ENCODE data around the gene CCL3.
"Not testable (repeated sequence)": the region's sequence is repeated elsewhere in the genome, so short reads cannot be mapped to it uniquely, and the experiment has no call there.

CCL3 gene

DNA sequence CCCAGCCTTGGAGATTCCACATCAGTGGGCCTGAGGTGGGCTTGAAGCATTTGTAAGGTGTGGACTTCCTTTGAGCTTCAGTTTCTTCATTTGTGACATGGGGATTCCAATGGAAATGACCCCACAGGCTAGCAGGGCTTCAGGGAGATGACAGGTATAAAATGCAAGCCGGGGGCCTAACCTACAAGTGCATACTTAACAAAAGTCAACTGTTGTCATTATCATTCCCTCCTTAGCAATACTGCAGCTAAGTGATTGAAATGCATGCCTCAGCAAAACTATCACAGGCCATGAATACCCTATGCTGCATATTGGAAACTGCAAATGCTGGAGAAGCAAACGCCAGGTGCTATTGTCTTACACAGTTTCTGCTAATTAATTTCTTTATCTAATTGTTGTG, 33.5 kb upstream of the CCL3 start:
- Mint-ChIP-seq H3K27me3 (no peaks in the 10 kb centered on the region), H3K36me3 (no peaks in the 10 kb centered on the region), H3K4me1 (ENCODE audit: low read depth) (no peaks in the 10 kb centered on the region), H3K4me3 (no peak overlapping the region), H3K27ac (no peak overlapping the region), H3K9me3 (ENCODE audit: low read depth) (peaks cover 3% of the 10 kb centered on the region)

DNA sequence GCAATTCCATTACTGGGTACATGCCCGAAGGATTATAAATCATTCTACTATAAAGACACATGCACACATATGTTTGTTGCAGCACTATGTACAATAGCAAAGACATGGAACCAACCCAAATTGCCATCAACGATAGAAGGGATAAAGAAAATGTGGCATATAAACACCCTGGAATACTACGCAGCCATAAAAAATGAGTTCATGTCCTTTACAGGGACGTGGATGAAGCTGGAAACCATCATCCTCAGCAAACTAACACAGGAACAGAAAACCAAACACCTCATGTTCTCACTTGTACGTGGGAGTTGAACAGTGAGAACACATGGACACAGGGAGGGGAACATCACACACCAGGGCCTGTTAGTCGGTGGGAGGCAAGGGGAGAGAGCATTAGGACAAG, 31.2 kb upstream of the CCL3 start:
- H3K4me3 Mint-ChIP-seq; H3K27me3 Mint-ChIP-seq; H3K9me3 Mint-ChIP-seq (ENCODE audit: low read depth); H3K36me3 Mint-ChIP-seq; H3K27ac Mint-ChIP-seq; H3K4me1 Mint-ChIP-seq (ENCODE audit: low read depth): not testable (repeated sequence)

DNA sequence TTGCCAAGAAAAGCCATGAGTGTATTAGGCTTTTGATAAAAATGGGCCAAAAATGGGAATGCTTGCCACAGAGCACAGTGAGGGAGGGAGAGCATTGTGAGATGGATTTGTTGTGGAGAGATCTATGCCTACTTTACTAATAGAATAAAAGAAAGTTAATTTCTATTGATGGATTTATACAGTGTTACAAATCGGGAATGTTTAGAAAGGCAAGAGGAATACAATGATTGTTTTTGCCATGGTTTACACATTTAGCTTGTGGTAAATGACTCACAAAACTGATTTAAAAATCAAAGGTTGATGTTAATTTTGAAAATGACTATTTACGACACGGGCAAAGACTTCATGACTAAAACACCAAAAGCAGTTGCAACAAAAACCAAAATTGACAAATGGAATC, 30.3 kb upstream of the CCL3 start:
- no peaks in the 10 kb centered on the region for H3K27me3 Mint-ChIP-seq
- H3K27ac Mint-ChIP-seq: no peak overlapping the region
- peaks cover 2% of the 10 kb centered on the region for H3K4me1 Mint-ChIP-seq (ENCODE audit: low read depth)
- H3K9me3 Mint-ChIP-seq (ENCODE audit: low read depth): no peaks in the 10 kb centered on the region
- no peak overlapping the region for H3K4me3 Mint-ChIP-seq
- no peaks in the 10 kb centered on the region for H3K36me3 Mint-ChIP-seq

DNA sequence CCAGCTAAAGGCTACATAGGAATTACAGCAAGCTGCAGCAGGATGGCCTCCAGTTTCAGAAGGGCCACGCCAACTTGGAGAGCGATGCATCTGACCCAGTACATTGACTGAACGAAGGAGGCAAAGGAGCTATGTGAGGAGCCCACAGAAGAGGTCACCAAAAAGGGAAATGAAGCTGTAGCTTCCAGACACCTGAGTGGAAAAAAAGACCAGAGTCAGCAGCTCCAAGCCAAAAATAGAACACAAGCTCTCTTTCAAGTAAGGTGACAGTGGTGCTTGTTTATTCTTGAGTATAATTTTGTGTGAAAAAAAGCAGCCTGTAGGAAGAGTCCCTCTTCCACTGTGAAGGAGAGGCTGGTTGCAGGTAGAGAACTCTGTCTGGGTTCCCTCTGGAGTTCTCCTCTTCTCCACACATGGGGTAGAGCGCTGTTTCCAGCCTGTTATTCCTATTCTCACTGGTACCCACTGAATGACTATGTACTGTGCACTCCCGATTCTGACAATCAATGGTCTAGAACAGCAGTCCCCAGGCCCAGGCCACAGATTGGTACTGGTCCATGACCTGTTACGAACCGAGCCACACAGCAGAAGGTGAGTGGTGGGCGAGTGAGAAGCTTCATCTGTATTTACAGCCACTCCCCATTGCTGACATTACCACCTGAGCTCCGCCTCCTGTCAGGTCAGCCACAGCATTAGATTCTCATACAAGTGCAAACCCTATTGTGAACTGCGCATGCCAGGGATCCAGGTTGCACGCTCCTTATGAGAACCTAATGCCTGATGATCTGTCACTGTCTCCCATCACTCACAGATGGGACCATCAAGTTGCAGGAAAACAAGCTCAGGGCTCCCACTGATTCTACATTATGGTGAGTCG, 28.8 kb upstream of the CCL3 start:
- no peaks in the 10 kb centered on the region for H3K36me3 Mint-ChIP-seq
- H3K27me3 Mint-ChIP-seq: no peaks in the 10 kb centered on the region
- no peaks in the 10 kb centered on the region for H3K9me3 Mint-ChIP-seq (ENCODE audit: low read depth)
- no peak overlapping the region for H3K4me3 Mint-ChIP-seq
- H3K27ac Mint-ChIP-seq: peak overlapping the region; percentile 36
- H3K4me1 Mint-ChIP-seq (ENCODE audit: low read depth): peaks cover 2% of the 10 kb centered on the region

DNA sequence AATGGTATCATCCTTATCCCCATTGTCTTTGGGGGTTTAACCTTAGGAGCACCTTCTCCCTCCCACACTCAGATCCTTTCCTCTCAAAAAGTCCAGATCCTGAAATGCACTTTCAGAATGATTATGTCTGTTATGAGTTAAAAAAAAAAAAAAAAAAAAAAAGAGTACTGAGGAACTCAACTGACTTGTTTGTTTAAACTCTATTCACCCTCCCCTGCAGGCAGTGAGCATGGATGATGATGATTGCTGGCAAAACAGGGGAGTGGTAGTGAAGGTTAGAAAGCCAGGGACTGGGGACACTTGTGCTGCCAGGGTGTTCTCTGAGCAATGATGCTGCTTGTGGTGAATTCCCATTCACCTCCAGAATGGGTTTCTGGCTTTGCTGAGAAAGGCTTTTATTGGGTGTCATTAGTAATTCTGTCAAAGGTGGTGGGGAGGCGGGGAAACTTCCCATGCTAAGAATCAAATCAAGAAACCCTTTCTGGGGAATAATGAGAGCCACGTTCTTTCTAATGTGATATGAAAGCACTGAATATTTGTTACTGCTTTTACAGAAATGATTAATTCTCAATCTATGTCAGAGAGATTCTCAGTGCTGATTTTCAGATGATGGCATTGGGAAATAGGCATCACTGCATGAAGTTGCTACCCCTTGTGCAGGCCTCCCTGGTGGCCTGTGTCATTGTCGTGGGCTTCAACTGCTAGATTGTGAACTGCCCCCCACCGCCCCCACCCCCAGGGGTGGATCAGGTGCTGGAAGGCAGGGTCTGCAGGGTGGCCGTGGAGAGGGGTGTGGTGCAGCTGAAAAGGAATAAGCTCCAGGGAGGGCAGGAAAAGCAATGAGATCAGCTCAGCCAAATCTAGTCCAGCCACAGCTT, 27.8 kb upstream of the CCL3 start:
- Mint-ChIP-seq H3K36me3 (no peaks in the 10 kb centered on the region), H3K27ac (peak overlapping the region; percentile 36), H3K4me1 (ENCODE audit: low read depth) (peaks cover 2% of the 10 kb centered on the region), H3K9me3 (ENCODE audit: low read depth) (no peaks in the 10 kb centered on the region), H3K4me3 (no peak overlapping the region), H3K27me3 (no peaks in the 10 kb centered on the region)

DNA sequence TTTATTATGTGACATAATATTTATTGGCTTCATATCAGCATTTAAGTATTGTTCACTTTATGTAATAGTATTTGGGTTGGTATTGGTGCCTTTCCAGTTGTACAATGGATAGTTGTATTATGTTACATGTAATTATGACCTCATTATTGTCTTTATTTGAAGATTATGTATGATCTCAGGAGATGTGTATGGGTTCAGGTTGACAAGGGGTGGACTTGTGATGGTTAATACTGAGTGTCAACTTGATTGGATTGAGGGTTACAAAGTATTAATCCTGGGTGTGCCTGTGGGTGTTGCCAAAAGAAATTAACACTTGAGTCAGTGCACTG, 25.7 kb upstream of the CCL3 start:
- H3K4me3 Mint-ChIP-seq; H3K9me3 Mint-ChIP-seq (ENCODE audit: low read depth); H3K4me1 Mint-ChIP-seq (ENCODE audit: low read depth); H3K27me3 Mint-ChIP-seq; H3K36me3 Mint-ChIP-seq; H3K27ac Mint-ChIP-seq: not testable (repeated sequence)

DNA sequence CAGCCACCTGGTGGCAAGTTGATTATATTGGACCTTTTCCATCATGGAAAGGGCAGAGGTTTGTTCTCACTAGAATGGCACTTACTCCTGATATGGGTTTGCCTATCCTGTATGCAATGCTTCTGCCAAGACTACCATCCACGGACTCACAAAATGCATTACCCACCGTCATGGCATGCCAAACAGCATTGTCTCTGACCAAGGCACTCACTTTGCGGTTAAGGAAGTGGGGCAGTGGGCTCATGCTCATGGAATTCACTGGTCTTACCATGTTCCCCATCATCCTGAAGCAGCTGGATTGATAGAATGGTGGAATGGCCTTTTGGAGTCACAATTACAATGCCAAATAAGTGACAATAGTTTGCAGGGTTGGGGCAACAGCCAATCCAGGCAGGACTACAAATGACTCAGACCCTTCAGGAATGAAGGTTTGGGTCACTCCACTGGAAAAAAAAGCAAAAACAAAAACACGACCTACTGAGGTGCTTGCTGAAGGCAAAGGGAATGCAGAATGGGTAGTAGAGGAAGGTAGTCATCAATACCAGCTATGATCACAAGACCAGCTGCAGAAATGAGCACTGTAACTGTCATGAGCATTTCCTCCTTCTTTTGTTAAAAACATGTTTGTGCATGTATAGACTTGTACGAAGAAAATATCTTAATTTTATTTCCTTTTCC, 25.2 kb upstream of the CCL3 start:
- not testable (repeated sequence) for H3K4me3 Mint-ChIP-seq; H3K36me3 Mint-ChIP-seq; H3K9me3 Mint-ChIP-seq (ENCODE audit: low read depth); H3K4me1 Mint-ChIP-seq (ENCODE audit: low read depth); H3K27me3 Mint-ChIP-seq; H3K27ac Mint-ChIP-seq

DNA sequence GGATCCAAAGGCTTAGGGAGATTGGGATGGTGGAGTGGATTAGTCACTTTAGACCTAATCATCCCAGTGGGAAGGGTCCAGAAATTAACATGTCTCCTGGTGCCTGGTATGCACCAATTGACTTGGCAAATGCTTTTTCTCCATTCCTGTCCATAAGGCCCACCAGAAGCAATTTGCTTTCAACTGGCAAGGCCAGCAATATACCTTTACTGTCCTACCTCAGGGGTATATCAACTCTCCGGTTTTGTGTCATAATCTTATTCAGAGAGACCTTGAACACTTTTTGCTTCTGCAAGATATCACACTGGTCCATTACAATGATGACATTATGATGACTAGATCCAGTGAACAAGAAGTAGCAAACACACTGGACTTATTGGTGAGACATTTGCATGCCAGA, 23.2 kb upstream of the CCL3 start:
- not testable (repeated sequence) for H3K4me3 Mint-ChIP-seq; H3K27ac Mint-ChIP-seq; H3K9me3 Mint-ChIP-seq (ENCODE audit: low read depth); H3K36me3 Mint-ChIP-seq; H3K27me3 Mint-ChIP-seq; H3K4me1 Mint-ChIP-seq (ENCODE audit: low read depth)

DNA sequence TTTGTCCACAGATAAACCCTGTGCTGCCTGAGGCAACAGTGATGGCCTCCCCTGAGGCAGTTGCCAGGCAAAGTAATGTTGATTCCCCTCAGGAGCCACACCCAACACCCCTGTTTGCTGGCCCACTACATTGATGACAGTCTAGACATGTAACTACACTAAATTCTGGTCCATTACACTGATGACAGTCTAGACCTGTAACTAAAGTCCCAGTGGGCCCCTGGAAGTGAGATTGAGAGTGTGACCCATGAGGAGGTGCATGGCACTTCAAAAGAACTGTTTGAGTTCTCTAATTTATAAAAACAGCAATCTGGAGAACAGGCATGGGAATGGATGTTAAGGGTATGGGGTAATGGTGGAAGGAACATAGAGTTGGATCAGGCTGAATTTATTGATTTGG, 22.6 kb upstream of the CCL3 start:
- H3K4me1 Mint-ChIP-seq (ENCODE audit: low read depth): peaks cover 2% of the 10 kb centered on the region
- no peaks in the 10 kb centered on the region for H3K27me3 Mint-ChIP-seq
- no peak overlapping the region for H3K4me3 Mint-ChIP-seq
- no peak overlapping the region for H3K27ac Mint-ChIP-seq
- H3K9me3 Mint-ChIP-seq (ENCODE audit: low read depth): no peaks in the 10 kb centered on the region
- no peaks in the 10 kb centered on the region for H3K36me3 Mint-ChIP-seq

DNA sequence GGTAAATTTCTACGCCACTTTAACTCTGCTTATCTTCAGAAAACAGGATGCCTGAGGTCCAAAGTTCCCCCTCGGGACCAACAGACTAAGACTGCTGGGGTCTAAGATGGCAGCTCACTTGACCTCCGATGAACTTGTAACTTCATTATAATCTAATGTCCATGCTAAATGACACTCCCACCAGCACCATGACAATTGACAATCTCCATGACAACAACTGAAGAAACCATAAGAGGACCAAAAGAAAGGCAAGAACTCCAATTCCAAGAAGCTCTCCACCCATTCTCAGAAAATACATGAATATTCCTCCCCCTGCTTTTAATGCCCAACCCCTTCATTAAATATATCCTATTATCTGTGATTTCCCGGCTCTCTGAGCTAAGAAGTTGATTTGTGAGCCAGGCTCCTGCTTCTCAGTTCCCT, 21.1 kb upstream of the CCL3 start:
- Mint-ChIP-seq H3K27me3 (no peaks in the 10 kb centered on the region), H3K9me3 (ENCODE audit: low read depth) (no peaks in the 10 kb centered on the region), H3K4me3 (no peak overlapping the region), H3K27ac (no peak overlapping the region), H3K4me1 (ENCODE audit: low read depth) (no peaks in the 10 kb centered on the region), H3K36me3 (no peaks in the 10 kb centered on the region)

DNA sequence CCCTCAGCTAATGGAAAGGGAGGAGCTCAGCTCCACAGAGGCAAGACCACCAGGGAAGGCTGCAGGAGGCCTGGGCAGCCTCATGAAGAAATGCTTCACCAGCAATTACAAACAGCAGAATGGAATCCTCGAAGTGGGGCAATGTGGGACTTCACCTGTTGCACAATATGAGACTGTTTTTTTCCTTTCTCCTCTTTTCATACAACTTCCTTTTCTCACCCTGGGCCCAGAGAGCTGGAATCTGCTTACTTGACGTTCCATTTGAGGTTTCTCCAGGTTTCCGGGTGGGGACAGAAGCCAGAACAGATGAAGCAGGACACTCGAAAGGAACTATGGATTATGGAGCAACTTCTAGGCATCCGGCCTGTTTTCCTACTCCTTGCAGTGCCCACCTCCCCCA, 18.3 kb upstream of the CCL3 start:
- H3K27ac Mint-ChIP-seq; H3K4me3 Mint-ChIP-seq; H3K9me3 Mint-ChIP-seq (ENCODE audit: low read depth); H3K36me3 Mint-ChIP-seq; H3K4me1 Mint-ChIP-seq (ENCODE audit: low read depth); H3K27me3 Mint-ChIP-seq: not testable (repeated sequence)

DNA sequence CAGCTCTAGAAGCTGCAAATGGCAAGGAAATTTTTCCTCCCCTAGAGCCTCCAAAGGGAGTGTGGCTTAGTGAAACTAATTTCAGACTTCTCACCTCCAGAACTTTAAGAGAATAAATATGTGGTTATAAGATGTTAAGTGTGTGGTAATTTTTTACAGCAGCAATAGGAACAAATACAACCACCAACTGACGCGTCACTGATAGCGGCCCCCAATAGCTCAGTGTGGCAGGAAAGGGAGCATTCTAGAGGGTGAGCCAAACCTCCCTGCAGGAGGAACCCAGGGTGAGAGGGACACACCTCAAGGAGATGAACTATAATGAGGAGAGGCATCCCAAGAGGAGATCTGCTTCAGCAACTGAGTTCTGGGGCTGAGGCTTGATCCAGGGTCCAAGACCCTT, 17.7 kb upstream of the CCL3 start:
- no peaks in the 10 kb centered on the region for H3K4me1 Mint-ChIP-seq (ENCODE audit: low read depth)
- H3K36me3 Mint-ChIP-seq: no peaks in the 10 kb centered on the region
- peaks cover 10% of the 10 kb centered on the region for H3K27me3 Mint-ChIP-seq
- H3K9me3 Mint-ChIP-seq (ENCODE audit: low read depth): no peaks in the 10 kb centered on the region
- H3K27ac Mint-ChIP-seq: no peak overlapping the region
- H3K4me3 Mint-ChIP-seq: no peak overlapping the region

DNA sequence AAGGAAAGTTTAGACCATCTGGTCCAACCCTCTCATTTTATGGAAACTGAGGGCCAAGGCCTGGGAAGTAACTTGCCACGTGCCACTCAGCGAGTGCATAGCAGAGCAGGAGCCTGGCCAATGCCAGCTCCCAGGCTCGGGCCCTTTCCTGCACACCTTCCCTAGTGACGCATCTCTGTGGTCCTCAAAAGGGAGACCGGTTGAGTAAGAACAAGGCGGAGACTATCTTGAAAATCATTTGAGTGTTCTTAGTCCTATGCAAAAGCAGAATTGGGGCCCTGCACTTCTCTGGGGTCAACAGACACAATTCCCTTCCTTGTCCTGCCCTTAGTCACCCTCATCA, 16.5 kb upstream of the CCL3 start:
- Mint-ChIP-seq H3K27me3 (peaks cover 10% of the 10 kb centered on the region), H3K4me3 (no peak overlapping the region), H3K36me3 (no peaks in the 10 kb centered on the region), H3K9me3 (ENCODE audit: low read depth) (no peaks in the 10 kb centered on the region), H3K27ac (no peak overlapping the region), H3K4me1 (ENCODE audit: low read depth) (no peaks in the 10 kb centered on the region)

DNA sequence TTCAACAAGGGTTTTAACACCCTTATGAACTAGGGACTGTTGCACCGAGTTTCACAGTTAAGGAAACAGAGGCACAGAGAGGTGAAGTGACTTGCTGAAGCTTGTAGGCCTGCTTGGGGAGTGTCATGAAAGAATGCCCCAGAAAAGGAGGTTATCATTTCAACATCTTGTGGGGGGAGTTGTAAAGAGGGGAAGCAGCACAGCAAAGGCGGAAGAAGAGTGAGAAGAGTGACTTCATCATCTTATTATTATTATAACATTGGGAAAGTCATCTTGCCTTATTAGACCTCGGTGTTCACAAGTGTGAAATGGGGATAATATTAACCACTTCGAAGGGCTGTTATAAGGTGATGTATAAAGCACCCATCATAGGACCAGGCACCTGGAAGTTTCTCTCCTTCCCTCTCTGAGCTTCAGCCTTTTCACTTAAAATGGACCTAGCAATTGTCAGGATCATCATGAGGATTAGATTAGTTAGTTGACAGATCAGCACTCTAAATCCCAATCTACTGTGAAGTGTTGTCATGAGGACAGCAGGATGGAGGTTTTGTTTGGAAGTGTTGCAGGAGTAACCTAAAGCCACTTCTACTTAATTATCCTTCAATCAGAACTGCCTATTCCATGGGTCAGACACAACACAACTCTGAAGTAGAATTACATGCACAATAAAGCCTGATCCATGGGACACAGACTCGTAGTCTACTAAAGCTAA, 16.0 kb upstream of the CCL3 start:
- Mint-ChIP-seq H3K9me3 (ENCODE audit: low read depth) (no peaks in the 10 kb centered on the region), H3K27me3 (peaks cover 10% of the 10 kb centered on the region), H3K27ac (no peak overlapping the region), H3K36me3 (no peaks in the 10 kb centered on the region), H3K4me1 (ENCODE audit: low read depth) (no peaks in the 10 kb centered on the region), H3K4me3 (no peak overlapping the region)

DNA sequence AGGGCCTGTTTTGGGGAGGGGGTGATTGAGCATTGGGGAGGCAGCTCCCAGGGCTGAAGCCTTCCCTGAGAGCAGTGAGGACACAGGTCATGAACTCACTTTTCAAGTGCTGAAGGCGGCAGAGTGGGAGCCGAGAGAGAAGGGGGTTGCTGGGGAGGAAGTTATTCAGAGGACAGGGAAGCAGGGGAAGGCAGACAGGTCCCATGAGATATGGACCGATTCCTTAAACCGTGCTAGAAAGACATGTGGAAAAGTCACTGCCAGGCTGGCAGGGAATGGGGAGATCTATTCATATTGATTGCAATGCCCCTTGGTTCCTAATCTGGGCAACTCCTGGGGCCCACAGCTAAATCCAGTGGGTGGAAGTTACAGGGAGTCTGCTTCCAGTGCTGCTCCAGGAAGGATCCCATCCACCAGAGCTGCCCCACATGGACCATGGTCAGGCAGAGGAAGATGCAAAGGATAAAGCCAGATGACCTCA, 14.8 kb upstream of the CCL3 start:
- Mint-ChIP-seq H3K9me3 (ENCODE audit: low read depth) (no peaks in the 10 kb centered on the region), H3K27me3 (peaks cover 13% of the 10 kb centered on the region), H3K4me1 (ENCODE audit: low read depth) (no peaks in the 10 kb centered on the region), H3K4me3 (peak overlapping the region; percentile 68), H3K27ac (peak overlapping the region; percentile 58), H3K36me3 (no peaks in the 10 kb centered on the region)

Data from activated naive CD8-positive, alpha-beta T cell (primary cell).